ENCODE data around the gene ARID1B. TPM values are rescaled to one million over a fixed set of nuclear protein-coding genes. Genes with fewer than 3 reads are reported as not detected.

ARID1B gene
- total and polyA plus RNA-seq, 2 donors, result 36.2 to 213 TPM

- no peak for DNase-seq (ENCODE audit: extremely low spot score)
- Histone ChIP-seq H3K36me3 (ENCODE audit: insufficient read depth) (no peaks in the 10 kb centered on the region), H3K4me3 (ENCODE audit: low read depth, low read length) (no peak overlapping the region), H3K27ac (ENCODE audit: low read depth) (no peak overlapping the region), H3K4me1 (ENCODE audit: insufficient read depth) (no peaks in the 10 kb centered on the region)
- WGBS, result 85% methylated on average over 20 of the region's 20 CpGs
Measured at GRCh38 chr6:157217198-157217893, 440.2 kb downstream of the ARID1B start.

GRCh38 chr6:157217894-157218370 is 440.8 kb downstream of the ARID1B start:
- Histone ChIP-seq H3K27ac (ENCODE audit: low read depth) (no peak overlapping the region), H3K36me3 (ENCODE audit: insufficient read depth) (no peaks in the 10 kb centered on the region), H3K4me1 (ENCODE audit: insufficient read depth) (no peaks in the 10 kb centered on the region), H3K4me3 (ENCODE audit: low read depth, low read length) (no peak overlapping the region)
- DNase-seq (ENCODE audit: extremely low spot score), result no peak
- WGBS, result 95% methylated on average over 13 of the region's 13 CpGs

GRCh38 chr6:157218371-157219198 is 441.4 kb downstream of the ARID1B start:
- WGBS, result 92% methylated on average over 23 of the region's 23 CpGs
- H3K4me1 ChIP-seq (ENCODE audit: insufficient read depth), result no peaks in the 10 kb centered on the region
- no peaks in the 10 kb centered on the region for H3K36me3 ChIP-seq (ENCODE audit: insufficient read depth)
- H3K4me3 ChIP-seq (ENCODE audit: low read depth, low read length), result no peak overlapping the region
- no peak overlapping the region for H3K27ac ChIP-seq (ENCODE audit: low read depth)
- no peak for DNase-seq (ENCODE audit: extremely low spot score)

- WGBS, result 82% methylated on average over 18 of the region's 18 CpGs
Measured at GRCh38 chr6:157219201-157220200, 442.3 kb downstream of the ARID1B start.

DNA sequence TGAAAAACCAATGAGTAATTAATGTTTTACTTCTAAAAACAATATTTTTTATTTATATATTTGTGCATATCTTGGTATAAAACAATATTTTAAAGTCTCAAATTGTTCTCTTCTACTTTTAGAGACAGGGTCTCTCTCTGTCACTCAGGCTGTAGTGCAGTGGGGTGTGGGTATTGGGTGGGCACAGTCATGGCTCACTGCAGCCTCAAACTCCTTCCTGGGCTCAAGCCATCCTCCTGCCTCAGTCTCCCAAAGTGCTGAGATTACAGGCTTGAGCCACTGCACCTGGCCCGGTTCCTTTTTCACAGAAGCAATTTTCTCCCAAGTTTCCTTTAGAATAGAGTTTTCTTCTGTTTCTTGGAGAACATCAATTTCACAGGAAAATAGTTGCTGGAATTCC is 443.3 kb downstream of the ARID1B start:
- H3K36me3 ChIP-seq (ENCODE audit: insufficient read depth), result no peaks in the 10 kb centered on the region
- DNase-seq (ENCODE audit: extremely low spot score), result no peak
- no peak overlapping the region for H3K27ac ChIP-seq (ENCODE audit: low read depth)
- WGBS, result 77% methylated on average over 1 of the region's 1 CpG
- no peak overlapping the region for H3K4me3 ChIP-seq (ENCODE audit: low read depth, low read length)
- H3K4me1 ChIP-seq (ENCODE audit: insufficient read depth), result no peaks in the 10 kb centered on the region

More at GRCh38 chr6:157219201-157220200, 442.3 kb downstream of the ARID1B start:
- H3K4me1 ChIP-seq (ENCODE audit: insufficient read depth), result no peaks in the 10 kb centered on the region
- H3K4me3 ChIP-seq (ENCODE audit: low read depth, low read length), result no peak overlapping the region
- no peaks in the 10 kb centered on the region for H3K36me3 ChIP-seq (ENCODE audit: insufficient read depth)
- no peak for DNase-seq (ENCODE audit: extremely low spot score)
- no peak overlapping the region for H3K27ac ChIP-seq (ENCODE audit: low read depth)

DNA sequence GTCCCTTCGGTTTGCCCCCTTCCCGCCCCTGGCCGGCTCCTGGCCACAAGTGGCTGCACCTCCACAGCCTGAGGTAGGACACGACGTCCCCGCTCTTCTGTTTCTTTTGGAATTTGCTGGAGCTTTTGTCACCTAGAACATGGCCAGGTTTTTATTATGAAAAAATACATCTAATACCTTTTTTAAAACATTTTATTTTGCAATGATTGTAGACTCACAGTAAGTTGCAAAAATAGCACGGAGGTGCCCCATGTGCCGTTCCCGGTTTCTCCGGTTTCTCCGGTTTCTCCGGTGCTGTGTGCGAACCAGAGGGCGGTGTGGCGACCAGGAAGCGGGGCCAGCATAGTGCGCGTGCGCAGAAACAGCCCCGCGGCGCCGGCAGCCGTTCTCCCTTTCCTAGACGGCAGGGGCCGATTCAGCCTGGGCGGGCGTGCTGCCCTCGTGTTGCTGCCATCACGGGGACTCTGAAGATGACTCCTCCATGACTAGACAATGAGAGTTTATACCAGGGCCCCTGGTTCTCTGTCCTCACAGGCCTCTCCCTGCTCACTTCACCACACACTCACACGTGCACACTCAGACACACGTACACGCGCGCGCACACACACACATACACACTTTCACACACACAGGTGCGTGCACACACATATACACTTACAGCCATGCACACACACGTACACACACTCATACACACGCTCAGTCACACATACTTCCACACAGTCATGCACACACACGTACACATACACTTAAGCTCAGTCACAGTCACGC is 444.1 kb downstream of the ARID1B start:
- H3K4me3 ChIP-seq (ENCODE audit: low read depth, low read length), result peak overlapping the region; percentile 7
- H3K27ac ChIP-seq (ENCODE audit: low read depth), result no peak overlapping the region
- WGBS, result 27% methylated on average over 41 of the region's 41 CpGs
- no peaks in the 10 kb centered on the region for H3K36me3 ChIP-seq (ENCODE audit: insufficient read depth)
- no peaks in the 10 kb centered on the region for H3K4me1 ChIP-seq (ENCODE audit: insufficient read depth)
- peak; percentile 53 for DNase-seq (ENCODE audit: extremely low spot score)

- DNase-seq (ENCODE audit: extremely low spot score), result no peak
- H3K4me1 ChIP-seq (ENCODE audit: insufficient read depth), result no peaks in the 10 kb centered on the region
- H3K36me3 ChIP-seq (ENCODE audit: insufficient read depth), result no peaks in the 10 kb centered on the region
- H3K4me3 ChIP-seq (ENCODE audit: low read depth, low read length), result no peak overlapping the region
- no peak overlapping the region for H3K27ac ChIP-seq (ENCODE audit: low read depth)
- 89% methylated on average over 11 of the region's 11 CpGs for WGBS
Measured at GRCh38 chr6:157221817-157222175, 444.6 kb downstream of the ARID1B start.

GRCh38 chr6:157222201-157222981 is 445.2 kb downstream of the ARID1B start:
- WGBS, result 91% methylated on average over 17 of the region's 17 CpGs
- no peak overlapping the region for H3K4me3 ChIP-seq (ENCODE audit: low read depth, low read length)
- H3K27ac ChIP-seq (ENCODE audit: low read depth), result no peak overlapping the region
- no peaks in the 10 kb centered on the region for H3K36me3 ChIP-seq (ENCODE audit: insufficient read depth)
- no peak for DNase-seq (ENCODE audit: extremely low spot score)
- H3K4me1 ChIP-seq (ENCODE audit: insufficient read depth), result no peaks in the 10 kb centered on the region

GRCh38 chr6:157223021-157223430 is 445.8 kb downstream of the ARID1B start:
- no peak for DNase-seq (ENCODE audit: extremely low spot score)
- Histone ChIP-seq H3K4me1 (ENCODE audit: insufficient read depth) (no peaks in the 10 kb centered on the region), H3K36me3 (ENCODE audit: insufficient read depth) (no peaks in the 10 kb centered on the region), H3K27ac (ENCODE audit: low read depth) (no peak overlapping the region), H3K4me3 (ENCODE audit: low read depth, low read length) (no peak overlapping the region)
- WGBS, result 83% methylated on average over 11 of the region's 11 CpGs

DNA sequence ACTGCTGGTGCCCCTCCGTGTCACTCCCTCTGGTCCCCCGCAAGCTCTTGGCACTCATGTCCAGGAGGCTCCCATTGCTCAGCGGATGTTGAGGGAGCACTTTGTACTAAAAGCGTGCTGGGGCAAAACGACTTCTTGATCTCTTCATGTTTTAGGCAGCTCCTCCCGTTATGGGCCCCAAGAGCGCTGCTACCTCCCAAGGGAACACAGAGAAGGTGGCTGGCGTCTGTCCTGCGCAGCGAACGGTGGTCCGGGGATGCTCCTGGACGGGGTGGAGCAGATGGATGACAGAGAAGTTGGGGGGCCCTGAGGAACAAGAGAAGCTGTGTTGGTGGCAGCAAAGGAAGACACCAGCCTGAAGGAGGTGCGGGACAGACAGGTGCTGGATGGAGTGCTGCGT is 446.3 kb downstream of the ARID1B start:
- Histone ChIP-seq H3K36me3 (ENCODE audit: insufficient read depth) (no peaks in the 10 kb centered on the region), H3K27ac (ENCODE audit: low read depth) (no peak overlapping the region), H3K4me1 (ENCODE audit: insufficient read depth) (no peaks in the 10 kb centered on the region), H3K4me3 (ENCODE audit: low read depth, low read length) (no peak overlapping the region)
- DNase-seq (ENCODE audit: extremely low spot score), result no peak
- 96% methylated on average over 15 of the region's 15 CpGs for whole genome bisulfite sequencing

- 94% methylated on average over 33 of the region's 33 CpGs for WGBS
- Histone ChIP-seq H3K27ac (ENCODE audit: low read depth) (no peak overlapping the region), H3K4me1 (ENCODE audit: insufficient read depth) (no peaks in the 10 kb centered on the region), H3K4me3 (ENCODE audit: low read depth, low read length) (no peak overlapping the region), H3K36me3 (ENCODE audit: insufficient read depth) (no peaks in the 10 kb centered on the region)
- no peak for DNase-seq (ENCODE audit: extremely low spot score)
Measured at GRCh38 chr6:157224178-157224950, 447.2 kb downstream of the ARID1B start.

Data from urinary bladder (tissue), 4 donors.